Activated CD4-positive, alpha-beta T cell treated with anti-CD3 and anti-CD28 coated beads, Interleukin-2, amount 10 ng/mL, durations not matched to agents 24 days and 14 days (primary cell): ENCODE data around the gene NUP93. TPM values are rescaled to one million over a fixed set of nuclear protein-coding genes. Genes with fewer than 3 reads are reported as not detected.
"Not testable (repeated sequence)": the region's sequence is repeated elsewhere in the genome, so short reads cannot be mapped to it uniquely, and the experiment has no call there.

ENCODE experiments used
- DNase-seq: peaks from one replicate; pipeline ENCODE4 v3.0.0; 2022
- H3K27ac Mint-ChIP-seq: one replicate; pipeline ENCODE4 v1.8.0; 2022; ENCODE audit warnings: mild to moderate bottlenecking, mixed read lengths
- H3K27me3 Mint-ChIP-seq: one replicate; pipeline ENCODE4 v1.8.0; 2022; ENCODE audit warnings: mixed read lengths
- H3K36me3 Mint-ChIP-seq: one replicate; pipeline ENCODE4 v1.8.0; 2022; ENCODE audit warnings: low read depth, mild to moderate bottlenecking, mixed read lengths
- H3K4me1 Mint-ChIP-seq: one replicate; pipeline ENCODE4 v1.8.0; 2021; ENCODE audit warnings: mixed read lengths
- H3K4me3 Mint-ChIP-seq: one replicate; pipeline ENCODE4 v1.8.0; 2022; ENCODE audit warnings: mild to moderate bottlenecking, moderate library complexity, mixed read lengths
- H3K9me3 Mint-ChIP-seq: one replicate; pipeline ENCODE4 v1.8.0; 2021; ENCODE audit warnings: mixed read lengths
- intact Hi-C: fragments of 100-400 bp; cut with micrococcal nuclease; formaldehyde crosslinking; loops from one replicate; pipeline ENCODE4 v1.15.1; 2023
- total RNA-seq: library from RNA; stranded (reverse); gene quantifications from 2 replicates; pipeline ENCODE4 v1.2.3, GENCODE V29; 2022

NUP93 gene
- total RNA-seq, 1 donor from 2014 or later = 168 TPM

DNA sequence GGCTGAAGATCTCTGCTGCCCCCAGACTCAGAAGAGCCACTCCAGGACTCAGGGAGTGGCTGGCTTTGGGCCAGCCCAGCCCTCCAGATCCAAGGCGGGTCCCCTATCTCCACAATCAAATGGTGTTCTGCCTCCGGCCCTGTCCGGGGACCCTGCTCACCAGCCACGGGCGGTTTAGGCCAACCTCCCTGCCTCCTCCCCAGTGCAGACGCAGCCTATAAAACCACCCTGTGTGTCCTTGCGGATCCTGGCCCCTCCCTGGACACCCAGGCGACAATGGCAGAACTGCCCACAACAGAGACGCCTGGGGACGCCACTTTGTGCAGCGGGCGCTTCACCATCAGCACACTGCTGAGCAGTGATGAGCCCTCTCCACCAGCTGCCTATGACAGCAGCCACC, 135.0 kb downstream of the NUP93 start, which contains the start of gene SLC12A3:
TSS of gene SLC12A3 (plus strand) at position 248 of the 400 bp plus-strand sequence. CDS start at position 277, 29 bp downstream.
- Mint-ChIP-seq H3K4me3 (no peak within 1 kb of the TSS), H3K36me3 (peaks cover 1% of the 10 kb centered on the region), H3K27me3 (no peaks in the 10 kb centered on the region), H3K9me3 (no peaks in the 10 kb centered on the region), H3K4me1 (peaks cover 40% of the 10 kb centered on the region), H3K27ac (no peak within 1 kb of the TSS)
- intact Hi-C loops = loop anchor here (10.0 kb wide), 1 partner anchor 290 kb away; no protein-coding TSS in a partner anchor
- DNase-seq = no peak

- Mint-ChIP-seq H3K27ac (no peak overlapping the region), H3K36me3 (peaks cover under 1% of the 10 kb centered on the region), H3K4me1 (peaks cover 34% of the 10 kb centered on the region), H3K27me3 (no peaks in the 10 kb centered on the region), H3K9me3 (no peaks in the 10 kb centered on the region), H3K4me3 (no peak overlapping the region)
- DNase-seq = no peak
- intact Hi-C loops = loop anchor here (2.0 to 10.0 kb wide), 2 partner anchors 67 to 291 kb away; partner anchors contain the start of gene HERPUD1
Observed at GRCh38 chr16:56865394-56866062, 135.6 kb downstream of the NUP93 start.

DNA sequence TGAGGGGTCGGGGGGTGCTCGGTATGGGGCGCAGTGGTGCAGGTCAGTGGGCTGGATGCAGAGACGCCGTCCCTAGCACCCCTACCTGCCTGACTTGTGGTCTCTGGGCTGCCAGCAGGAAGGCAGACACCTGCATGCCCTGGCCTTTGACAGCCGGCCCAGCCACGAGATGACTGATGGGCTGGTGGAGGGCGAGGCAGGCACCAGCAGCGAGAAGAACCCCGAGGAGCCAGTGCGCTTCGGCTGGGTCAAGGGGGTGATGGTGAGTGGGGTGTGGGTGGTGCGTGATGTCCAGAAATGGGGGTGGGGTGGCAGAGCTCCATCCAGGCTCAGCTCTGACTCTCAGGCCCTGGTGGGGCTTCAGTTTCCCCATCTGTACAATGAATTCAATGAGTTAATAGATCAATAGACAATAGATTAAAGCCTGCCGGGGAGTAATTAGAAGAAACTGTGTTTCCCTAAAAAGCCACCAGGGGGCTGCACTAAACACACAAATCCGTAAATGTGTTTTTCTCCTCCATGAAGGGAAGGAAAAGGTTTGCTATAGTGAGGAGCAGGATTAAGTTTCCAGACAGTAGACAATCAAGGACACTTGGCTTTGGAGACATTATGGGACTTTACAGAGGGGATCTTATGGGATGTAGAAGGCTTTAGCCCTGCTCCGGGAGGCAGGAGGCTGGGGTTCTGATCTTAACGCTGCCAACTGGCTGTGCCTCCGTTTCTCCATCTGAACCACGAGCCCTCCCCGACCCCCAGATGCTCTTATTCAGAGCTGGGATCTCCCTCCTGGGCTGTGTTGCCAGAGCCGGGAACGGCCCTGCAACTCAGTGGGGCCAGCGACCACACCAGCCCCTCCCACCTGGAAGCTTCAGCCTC, 137.3 kb downstream of the NUP93 start:
- Mint-ChIP-seq H3K36me3 (no peaks in the 10 kb centered on the region), H3K27me3 (no peaks in the 10 kb centered on the region), H3K9me3 (no peaks in the 10 kb centered on the region), H3K4me1 (peaks cover 19% of the 10 kb centered on the region), H3K27ac (no peak overlapping the region), H3K4me3 (no peak overlapping the region)
- intact Hi-C loops = loop anchor here (1.0 to 10.0 kb wide), 3 partner anchors 66 to 292 kb away; partner anchors contain the start of gene HERPUD1
- DNase-seq = peak; percentile 84

- Mint-ChIP-seq H3K4me1 (peaks cover 9% of the 10 kb centered on the region), H3K9me3 (no peaks in the 10 kb centered on the region), H3K4me3 (no peak overlapping the region), H3K36me3 (no peaks in the 10 kb centered on the region), H3K27ac (no peak overlapping the region), H3K27me3 (no peaks in the 10 kb centered on the region)
- DNase-seq = no peak
- intact Hi-C loops = loop anchor here (10.0 kb wide), 1 partner anchor 293 kb away; no protein-coding TSS in a partner anchor
Observed at GRCh38 chr16:56868175-56868574, 138.2 kb downstream of the NUP93 start.

DNA sequence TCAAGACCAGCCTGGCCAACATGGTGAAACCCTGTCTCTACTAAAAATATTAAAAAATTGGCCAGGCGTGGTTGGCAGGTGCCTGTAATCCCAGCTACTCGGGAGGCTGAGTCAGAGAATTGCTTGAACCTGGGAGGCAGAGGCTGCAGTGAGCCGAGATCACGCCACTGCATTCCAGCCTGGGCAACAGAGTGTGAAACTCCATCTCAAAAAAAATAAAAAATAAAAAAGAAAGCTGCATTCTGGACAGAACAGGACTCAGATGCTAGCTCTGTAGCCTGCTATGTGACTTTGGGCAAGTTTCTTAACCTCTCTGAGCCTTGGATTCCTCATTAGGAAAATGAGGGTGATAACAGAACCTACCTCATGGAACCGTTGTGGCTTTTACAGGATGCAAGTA, 138.8 kb downstream of the NUP93 start:
- not testable (repeated sequence) for H3K27ac Mint-ChIP-seq, H3K27me3 Mint-ChIP-seq, DNase-seq, H3K9me3 Mint-ChIP-seq, H3K36me3 Mint-ChIP-seq, H3K4me3 Mint-ChIP-seq, H3K4me1 Mint-ChIP-seq
- intact Hi-C loops = loop anchor here (10.0 kb wide), 1 partner anchor 294 kb away; no protein-coding TSS in a partner anchor

DNA sequence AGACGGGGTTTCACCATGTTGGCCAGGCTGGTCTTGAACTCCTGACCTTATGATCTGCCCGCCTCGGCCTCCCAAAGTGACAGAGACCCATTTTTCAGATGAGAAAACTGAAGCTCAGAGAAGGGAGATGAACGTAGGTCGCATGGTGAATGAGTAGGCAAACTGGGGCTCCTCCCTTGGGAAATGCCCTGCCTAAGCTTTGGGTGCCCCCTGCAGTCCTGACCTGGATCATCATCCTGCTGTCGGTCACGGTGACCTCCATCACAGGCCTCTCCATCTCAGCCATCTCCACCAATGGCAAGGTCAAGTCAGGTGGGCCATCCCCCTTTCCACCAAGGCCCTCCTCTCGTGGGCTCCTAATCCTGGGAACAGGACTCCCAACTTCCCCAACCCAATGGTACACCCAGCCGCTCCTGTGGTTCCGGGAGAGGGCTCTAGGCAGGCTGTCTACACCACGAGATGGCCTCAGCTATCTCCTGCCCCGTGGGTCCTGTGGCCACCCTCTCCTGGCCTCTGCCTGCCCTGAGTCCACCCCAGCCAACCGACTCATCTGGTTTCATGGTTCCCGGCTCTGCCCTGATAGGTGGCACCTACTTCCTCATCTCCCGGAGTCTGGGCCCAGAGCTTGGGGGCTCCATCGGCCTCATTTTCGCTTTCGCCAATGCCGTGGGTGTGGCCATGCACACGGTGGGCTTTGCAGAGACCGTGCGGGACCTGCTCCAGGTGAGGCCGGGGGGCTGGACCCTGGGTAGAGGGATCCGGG, 139.8 kb downstream of the NUP93 start:
- Mint-ChIP-seq H3K9me3 (no peaks in the 10 kb centered on the region), H3K27ac (no peak overlapping the region), H3K4me3 (no peak overlapping the region), H3K4me1 (peaks cover 7% of the 10 kb centered on the region), H3K36me3 (no peaks in the 10 kb centered on the region), H3K27me3 (no peaks in the 10 kb centered on the region)
- intact Hi-C loops = loop anchor here (10.0 kb wide), 1 partner anchor 295 kb away; no protein-coding TSS in a partner anchor
- peak; percentile 78 for DNase-seq

DNA sequence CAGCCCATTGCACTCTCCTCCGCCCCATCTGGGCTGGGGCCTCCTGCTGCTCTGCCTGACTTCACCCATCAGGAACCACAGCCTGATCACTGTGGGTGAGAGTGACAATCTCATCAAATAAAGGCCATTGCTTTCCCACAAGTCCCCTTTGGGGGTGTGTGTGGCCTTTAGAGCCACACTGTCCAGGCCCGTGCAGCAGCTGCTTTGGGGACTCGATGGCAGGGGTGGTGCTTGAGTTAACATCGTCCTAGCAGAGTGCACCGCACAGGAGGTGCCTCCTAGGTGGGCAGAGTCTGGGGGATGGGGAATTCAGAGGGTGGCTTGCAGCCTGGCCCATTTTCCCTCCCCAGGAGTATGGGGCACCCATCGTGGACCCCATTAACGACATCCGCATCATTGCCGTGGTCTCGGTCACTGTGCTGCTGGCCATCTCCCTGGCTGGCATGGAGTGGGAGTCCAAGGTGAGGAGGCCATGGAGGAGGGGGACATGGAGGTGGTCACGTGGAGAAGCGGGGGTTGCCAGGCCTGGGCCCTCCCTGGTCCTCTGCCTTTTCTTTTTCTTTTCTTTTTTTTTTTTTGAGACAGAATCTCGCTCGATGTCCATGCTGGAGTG, 140.5 kb downstream of the NUP93 start:
- H3K4me1 Mint-ChIP-seq = peaks cover 7% of the 10 kb centered on the region
- H3K27ac Mint-ChIP-seq = no peak overlapping the region
- intact Hi-C loops = no loop called here
- no peaks in the 10 kb centered on the region for H3K36me3 Mint-ChIP-seq
- H3K9me3 Mint-ChIP-seq = no peaks in the 10 kb centered on the region
- H3K27me3 Mint-ChIP-seq = no peaks in the 10 kb centered on the region
- H3K4me3 Mint-ChIP-seq = no peak overlapping the region
- no peak for DNase-seq

- no peaks in the 10 kb centered on the region for H3K27me3 Mint-ChIP-seq
Observed at GRCh38 chr16:56871172-56871593, 141.3 kb downstream of the NUP93 start.

DNA sequence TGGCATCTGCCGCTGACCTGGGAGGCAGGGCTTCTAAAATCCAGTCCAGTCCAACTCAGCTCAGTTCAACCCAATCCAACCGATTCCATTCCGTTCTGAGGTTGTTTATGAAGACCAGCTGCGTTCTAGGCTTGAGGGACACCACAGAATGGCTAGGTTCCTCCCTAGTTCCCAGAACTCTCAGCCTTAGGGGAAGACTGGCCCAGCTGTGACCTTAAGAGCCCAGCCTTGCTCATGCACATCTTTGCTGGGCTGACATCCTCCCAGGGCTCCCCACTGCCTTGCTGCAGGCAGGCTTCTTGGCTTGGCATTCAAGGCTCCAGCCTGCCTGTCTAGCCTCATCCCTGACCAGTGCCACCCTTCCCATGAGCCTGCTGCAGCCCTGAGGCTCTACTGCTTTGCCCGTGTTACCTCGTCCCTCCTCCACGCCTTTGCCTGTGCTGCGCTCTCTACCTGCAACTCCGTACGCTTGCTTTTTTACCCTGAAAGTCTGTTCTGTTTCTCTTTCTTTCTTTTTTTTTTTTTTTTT, 143.0 kb downstream of the NUP93 start:
- H3K4me3 Mint-ChIP-seq = no peak overlapping the region
- no peak overlapping the region for H3K27ac Mint-ChIP-seq
- intact Hi-C loops = no loop called here
- no peaks in the 10 kb centered on the region for H3K36me3 Mint-ChIP-seq
- no peak for DNase-seq
- H3K4me1 Mint-ChIP-seq = peaks cover 2% of the 10 kb centered on the region
- no peaks in the 10 kb centered on the region for H3K9me3 Mint-ChIP-seq
- no peaks in the 10 kb centered on the region for H3K27me3 Mint-ChIP-seq

More at GRCh38 chr16:56871172-56871593, 141.3 kb downstream of the NUP93 start:
- H3K27ac Mint-ChIP-seq = no peak overlapping the region
- H3K4me1 Mint-ChIP-seq = peaks cover 7% of the 10 kb centered on the region
- no peak for DNase-seq
- no peaks in the 10 kb centered on the region for H3K9me3 Mint-ChIP-seq
- H3K4me3 Mint-ChIP-seq = no peak overlapping the region
- intact Hi-C loops = no loop called here
- no peaks in the 10 kb centered on the region for H3K36me3 Mint-ChIP-seq

DNA sequence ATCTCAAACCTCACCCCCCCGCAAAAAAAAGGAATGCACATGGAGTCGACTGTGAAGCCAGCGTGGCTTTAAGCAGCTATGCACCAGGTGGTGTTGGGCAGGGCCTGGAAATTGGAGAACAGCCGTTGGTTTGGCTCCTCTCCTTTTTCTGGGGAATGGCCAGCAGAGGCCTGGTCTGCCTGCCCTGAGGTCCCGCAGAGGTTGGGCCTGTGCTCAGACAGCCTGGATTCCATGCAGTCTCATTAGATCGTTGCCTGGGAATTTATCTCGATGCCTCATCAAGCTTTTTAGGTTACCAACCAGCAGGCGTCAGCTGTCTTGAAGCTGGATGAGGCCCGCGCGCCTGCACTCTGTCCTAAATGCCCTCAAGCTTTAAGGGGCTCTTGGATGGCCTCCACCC, 144.9 kb downstream of the NUP93 start:
- Mint-ChIP-seq H3K27me3 (no peaks in the 10 kb centered on the region), H3K36me3 (no peaks in the 10 kb centered on the region), H3K27ac (no peak overlapping the region), H3K4me1 (peaks cover 1% of the 10 kb centered on the region), H3K4me3 (no peak overlapping the region), H3K9me3 (no peaks in the 10 kb centered on the region)
- DNase-seq = no peak
- intact Hi-C loops = no loop called here

GRCh38 chr16:56876048-56876447, 146.1 kb downstream of the NUP93 start:
- H3K27me3 Mint-ChIP-seq = no peaks in the 10 kb centered on the region
- DNase-seq = no peak
- H3K4me1 Mint-ChIP-seq = no peaks in the 10 kb centered on the region
- intact Hi-C loops = no loop called here
- no peak overlapping the region for H3K27ac Mint-ChIP-seq
- H3K9me3 Mint-ChIP-seq = no peaks in the 10 kb centered on the region
- H3K36me3 Mint-ChIP-seq = no peaks in the 10 kb centered on the region
- no peak overlapping the region for H3K4me3 Mint-ChIP-seq

- Mint-ChIP-seq H3K9me3 (no peaks in the 10 kb centered on the region), H3K4me1 (no peaks in the 10 kb centered on the region), H3K4me3 (no peak overlapping the region), H3K36me3 (no peaks in the 10 kb centered on the region), H3K27ac (no peak overlapping the region), H3K27me3 (no peaks in the 10 kb centered on the region)
- intact Hi-C loops = no loop called here
- DNase-seq = no peak
Observed at GRCh38 chr16:56877486-56878182, 147.7 kb downstream of the NUP93 start.
